ENCODE data around the gene ACTR3.

- TF ChIP-seq CTCF (conservative IDR thresholded peaks at IDR 0.05 in 1 of 2, IDR thresholded peaks at IDR 0.05 in 1 of 2; ENCODE audit: extremely low read depth in 1 of 2, insufficient read depth in 1 of 2, low read depth in 1 of 2, low read length in 2 of 2): no peak
- no peak for TF ChIP-seq EZH2 (IDR thresholded peaks at IDR 0.05; ENCODE audit: borderline replicate concordance, low read length)
These were observed 2.7 kb upstream of the ACTR3 start for GRCh38 chr2:113887009-113887792.

Measured in mammary epithelial cell (primary cell).